Smooth muscle cell (in vitro differentiated cells): ENCODE data around the gene SNRNP200. TPM values are rescaled to one million over a fixed set of nuclear protein-coding genes. Genes with fewer than 3 reads are reported as not detected.

Source experiments
- DNase-seq: peaks from one replicate; lab custom pipeline; 2025; ENCODE audit not compliant: unreplicated experiment; lab: John Stamatoyannopoulos, UW
- H2AFZ ChIP-seq: fragments of 200-600 bp; sonication (generic); 2 replicates; pipeline ENCODE4 v1.6.0; 2016; ENCODE audit warnings: antibody characterized with exemption, low read depth, mild to moderate bottlenecking
- H3F3A ChIP-seq: fragments of 200-600 bp; sonication (generic); 2 replicates; pipeline ENCODE4 v1.6.0; 2017; ENCODE audit warnings: antibody characterized with exemption, low read depth
- H3K27ac ChIP-seq: fragments of 200-600 bp; sonication (generic); 2 replicates; pipeline ENCODE4 v1.5.1; 2016; ENCODE audit warnings: low read depth, mild to moderate bottlenecking
- H3K27me3 ChIP-seq: fragments of 200-600 bp; sonication (generic); 2 replicates; pipeline ENCODE4 v1.6.1; 2016; ENCODE audit warnings: low read depth, mild to moderate bottlenecking
- H3K36me3 ChIP-seq: fragments of 200-600 bp; sonication (generic); 2 replicates; pipeline ENCODE4 v1.5.1; 2016; ENCODE audit warnings: low read depth
- H3K4me1 ChIP-seq: fragments of 200-600 bp; sonication (generic); 2 replicates; pipeline ENCODE4 v1.5.1; 2016; ENCODE audit warnings: low read depth
- H3K4me2 ChIP-seq: fragments of 200-600 bp; sonication (generic); 2 replicates; pipeline ENCODE4 v1.6.0; 2016; ENCODE audit warnings: mild to moderate bottlenecking
- H3K4me3 ChIP-seq: fragments of 200-600 bp; sonication (generic); 2 replicates; pipeline ENCODE4 v1.5.1; 2016; ENCODE audit warnings: mild to moderate bottlenecking
- H3K79me2 ChIP-seq: fragments of 200-600 bp; sonication (generic); 2 replicates; pipeline ENCODE4 v1.6.0; 2016; ENCODE audit warnings: low read depth, mild to moderate bottlenecking
- H3K9ac ChIP-seq: fragments of 200-600 bp; sonication (generic); 2 replicates; pipeline ENCODE4 v1.6.0; 2016; ENCODE audit warnings: low read depth
- H3K9me3 ChIP-seq: fragments of 200-600 bp; sonication (generic); replicated peaks from 2 replicates; pipeline ENCODE4 v1.5.1; 2016; ENCODE audit warnings: low read depth
- H4K20me1 ChIP-seq: fragments of 200-600 bp; sonication (generic); 2 replicates; pipeline ENCODE4 v1.6.0; 2016; ENCODE audit warnings: low read depth
- WGBS: methylation state at CpG from one replicate; pipeline ENCODE4 v1.1.7; 2016; ENCODE audit warnings: low lambda C conversion rate; 5-methylcytosine and 5-hydroxymethylcytosine counted together
- polyA plus RNA-seq: library from polyadenylated mRNA; unstranded; fragments of >200 nt; fragmentation: Nextera tagmentation; extraction: Ambion mirVana; gene quantifications from 2 replicates; pipeline ENCODE4 v1.2.1, GENCODE V29; 2016
- total RNA-seq: library from RNA; depleted of rRNA; stranded (reverse); fragments of >200 nt; gene quantifications from 2 replicates; pipeline ENCODE4 v1.2.3, GENCODE V29; 2014
- TF ChIP-seq, protein P1 (sequence below): fragments of 200-600 bp; sonication (generic); IDR thresholded peaks from 2 replicates; pipeline ENCODE4 v1.5.1; 2017; ENCODE audit warnings: borderline replicate concordance, mild to moderate bottlenecking, antibody characterized with exemption; ENCODE audit not compliant: insufficient read depth, poor library complexity, severe bottlenecking

The SNRNP200 gene
- total and polyA plus RNA-seq, 2 experiments from 2014 or later: 49.5 to 54.1 TPM

GRCh38 chr2:96267159-96267971, 38.0 kb downstream of the SNRNP200 start:
- Histone ChIP-seq H3K36me3 (no peaks in the 10 kb centered on the region), H3K9ac (peak overlapping the region; percentile 83), H3K4me2 (peak overlapping the region; percentile 88), H3K4me1 (peaks cover 10% of the 10 kb centered on the region), H3K9me3 (no peaks in the 10 kb centered on the region), H3K4me3 (peak overlapping the region; percentile 73), H2AFZ (no peak overlapping the region), H4K20me1 (peaks cover 22% of the 10 kb centered on the region), H3K27me3 (no peaks in the 10 kb centered on the region), H3K79me2 (peaks cover 51% of the 10 kb centered on the region), H3K27ac (no peak overlapping the region), H3F3A (peaks cover 6% of the 10 kb centered on the region)
- no peak for DNase-seq
- WGBS: 77% methylated on average over 12 of the region's 12 CpGs
- TF ChIP-seq, protein P1, sequence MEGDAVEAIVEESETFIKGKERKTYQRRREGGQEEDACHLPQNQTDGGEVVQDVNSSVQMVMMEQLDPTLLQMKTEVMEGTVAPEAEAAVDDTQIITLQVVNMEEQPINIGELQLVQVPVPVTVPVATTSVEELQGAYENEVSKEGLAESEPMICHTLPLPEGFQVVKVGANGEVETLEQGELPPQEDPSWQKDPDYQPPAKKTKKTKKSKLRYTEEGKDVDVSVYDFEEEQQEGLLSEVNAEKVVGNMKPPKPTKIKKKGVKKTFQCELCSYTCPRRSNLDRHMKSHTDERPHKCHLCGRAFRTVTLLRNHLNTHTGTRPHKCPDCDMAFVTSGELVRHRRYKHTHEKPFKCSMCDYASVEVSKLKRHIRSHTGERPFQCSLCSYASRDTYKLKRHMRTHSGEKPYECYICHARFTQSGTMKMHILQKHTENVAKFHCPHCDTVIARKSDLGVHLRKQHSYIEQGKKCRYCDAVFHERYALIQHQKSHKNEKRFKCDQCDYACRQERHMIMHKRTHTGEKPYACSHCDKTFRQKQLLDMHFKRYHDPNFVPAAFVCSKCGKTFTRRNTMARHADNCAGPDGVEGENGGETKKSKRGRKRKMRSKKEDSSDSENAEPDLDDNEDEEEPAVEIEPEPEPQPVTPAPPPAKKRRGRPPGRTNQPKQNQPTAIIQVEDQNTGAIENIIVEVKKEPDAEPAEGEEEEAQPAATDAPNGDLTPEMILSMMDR: peak; percentile 19

GRCh38 chr2:96265840-96266679, 39.3 kb downstream of the SNRNP200 start, which contains the start of the genes CIAO1 and TMEM127:
TSS of gene CIAO1 (plus strand) at chr2:96266225. CDS start at chr2:96266351, 126 bp downstream.
TSS of gene TMEM127 (minus strand) at chr2:96265997. CDS start at chr2:96265381, 616 bp downstream.
- Histone ChIP-seq H3K9me3 (no peaks in the 10 kb centered on the region), H3K27me3 (no peaks in the 10 kb centered on the region), H3K27ac (peak within 1 kb of the TSS; percentile 79), H4K20me1 (peaks cover 29% of the 10 kb centered on the region), H3K79me2 (peaks cover 64% of the 10 kb centered on the region), H3K4me1 (peaks cover 10% of the 10 kb centered on the region), H3K9ac (peak within 1 kb of the TSS; percentile 93), H3K36me3 (no peaks in the 10 kb centered on the region), H2AFZ (peak within 1 kb of the TSS; percentile 95), H3K4me2 (peak within 1 kb of the TSS; percentile 95), H3F3A (peaks cover 7% of the 10 kb centered on the region), H3K4me3 (peak within 1 kb of the TSS; percentile 73)
- under 1% methylated on average over 70 of the region's 81 CpGs for WGBS
- TF ChIP-seq, protein P1: peak; percentile 21
- DNase-seq: peak; percentile 92

GRCh38 chr2:96265349-96265839, 40.0 kb downstream of the SNRNP200 start:
- Histone ChIP-seq H3K79me2 (peaks cover 64% of the 10 kb centered on the region), H3K36me3 (no peaks in the 10 kb centered on the region), H3K4me2 (peak overlapping the region; percentile 95), H3K9ac (peak overlapping the region; percentile 93), H3K9me3 (no peaks in the 10 kb centered on the region), H3K4me3 (peak overlapping the region; percentile 73), H3K27me3 (no peaks in the 10 kb centered on the region), H2AFZ (peak overlapping the region; percentile 95), H3K27ac (peak overlapping the region; percentile 73), H3K4me1 (peaks cover 10% of the 10 kb centered on the region), H4K20me1 (peaks cover 36% of the 10 kb centered on the region), H3F3A (peaks cover 7% of the 10 kb centered on the region)
- TF ChIP-seq, protein P1: no peak
- peak; percentile 57 for DNase-seq
- WGBS: under 1% methylated on average over 34 of the region's 49 CpGs
